Esophagus (tissue), 2 donors: ENCODE measurements around the gene PARD6B. TPM values are rescaled to one million over a fixed set of nuclear protein-coding genes. Genes with fewer than 3 reads are reported as not detected.
"Not testable (repeated sequence)": the region's sequence is repeated elsewhere in the genome, so short reads cannot be mapped to it uniquely, and the experiment has no call there.

ENCODE experiments used
- H3K27ac ChIP-seq, 2 donors: one replicate each; pipeline ENCODE4 v1.5.1; 2013; ENCODE audit warnings: low read depth in 2 of 2, mild to moderate bottlenecking in 2 of 2, inconsistent platforms in 1 of 2, low read length in 1 of 2, moderate library complexity in 1 of 2
- H3K27me3 ChIP-seq, 2 donors: one replicate each; pipeline ENCODE4 v1.6.1; 2013; ENCODE audit warnings: low read length in 2 of 2, control low read depth in 1 of 2, mild to moderate bottlenecking in 1 of 2; ENCODE audit not compliant: insufficient read depth in 2 of 2, control insufficient read depth in 1 of 2
- H3K36me3 ChIP-seq, 2 donors: one replicate each; pipeline ENCODE4 v1.6.1; 2013; ENCODE audit warnings: low read length in 1 of 2; ENCODE audit not compliant: control insufficient read depth in 2 of 2, insufficient read depth in 2 of 2
- H3K4me1 ChIP-seq, 2 donors: one replicate each; pipeline ENCODE4 v1.6.1; 2013; ENCODE audit warnings: low read length in 1 of 2; ENCODE audit not compliant: control insufficient read depth in 2 of 2, insufficient read depth in 2 of 2
- H3K4me3 ChIP-seq, 2 donors: one replicate each; pipeline ENCODE4 v1.5.1; 2013; ENCODE audit warnings: low read length in 2 of 2, mild to moderate bottlenecking in 2 of 2, low read depth in 1 of 2, moderate library complexity in 1 of 2
- H3K9me3 ChIP-seq, 2 donors: one replicate each; pipeline ENCODE4 v1.6.1; 2013; ENCODE audit warnings: mild to moderate bottlenecking in 2 of 2, low read depth in 1 of 2, low read length in 1 of 2, moderate library complexity in 1 of 2; ENCODE audit not compliant: control insufficient read depth in 2 of 2, insufficient read depth in 1 of 2
- WGBS, 2 donors: extraction: QIAGEN DNeasy Blood & Tissue Kit; methylation state at CpG; one replicate each; pipeline ENCODE4 v1.1.7; 2013; 5-methylcytosine and 5-hydroxymethylcytosine counted together
- polyA plus RNA-seq, 2 donors: library from polyadenylated mRNA; stranded (reverse); fragments of 200-250 nt; gene quantifications; one replicate each; pipeline ENCODE4 v1.2.3, GENCODE V29; 2013
- donor health status: healthy with polysubstance abuse.
- donor health status: Bipolar disorder and iron deficiency.

Gene PARD6B
- polyA plus RNA-seq, 2 donors: 1.6 to 6.5 TPM

DNA sequence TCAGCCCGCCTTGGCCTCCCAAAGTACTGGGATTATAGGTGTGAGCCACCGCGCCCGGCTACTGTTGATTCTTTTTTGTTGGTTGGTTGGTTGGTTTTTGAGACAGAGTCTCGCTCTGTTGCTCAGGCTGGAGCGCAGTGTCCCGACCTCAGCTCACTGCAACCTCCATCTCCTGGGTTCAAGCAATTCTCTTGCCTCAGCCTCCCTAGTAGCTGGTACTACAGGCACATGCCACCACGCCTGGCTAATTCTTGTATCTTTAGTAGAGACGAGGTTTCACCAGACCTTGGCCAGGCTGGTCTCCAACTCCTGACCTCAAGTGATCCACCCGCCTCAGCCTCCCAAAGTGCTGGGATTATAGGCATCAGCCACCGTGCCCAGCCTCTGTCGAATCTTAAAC is 17.0 kb upstream of the PARD6B start:
- H3K9me3 ChIP-seq: not testable (repeated sequence)

GRCh38 chr20:50715694-50716093 is 15.7 kb upstream of the PARD6B start:
- no peaks in the 10 kb centered on the region for H3K4me1 ChIP-seq
- no peaks in the 10 kb centered on the region for H3K27me3 ChIP-seq
- H3K4me3 ChIP-seq: no peak overlapping the region
- no peaks in the 10 kb centered on the region for H3K9me3 ChIP-seq
- H3K36me3 ChIP-seq: no peaks in the 10 kb centered on the region
- H3K27ac ChIP-seq: no peak overlapping the region
- 58 to 74% methylated on average over 3 of the region's 3 CpGs for WGBS, 2 donors

More for the DNA sequence above, 17.0 kb upstream of the PARD6B start:
- H3K4me1 ChIP-seq, H3K36me3 ChIP-seq, H3K4me3 ChIP-seq, H3K27me3 ChIP-seq, H3K27ac ChIP-seq: not testable (repeated sequence)
- 93% methylated on average over 12 of the region's 12 CpGs for WGBS, 2 donors

GRCh38 chr20:50716518-50716917 is 14.9 kb upstream of the PARD6B start:
- H3K4me3 ChIP-seq: no peak overlapping the region
- H3K27me3 ChIP-seq: no peaks in the 10 kb centered on the region
- WGBS, 2 donors: 50 to 67% methylated on average over 1 of the region's 1 CpG
- no peaks in the 10 kb centered on the region for H3K9me3 ChIP-seq
- H3K36me3 ChIP-seq: no peaks in the 10 kb centered on the region
- H3K27ac ChIP-seq: no peak overlapping the region
- no peaks in the 10 kb centered on the region for H3K4me1 ChIP-seq

- Histone ChIP-seq H3K27me3 (no peaks in the 10 kb centered on the region), H3K9me3 (no peaks in the 10 kb centered on the region), H3K36me3 (no peaks in the 10 kb centered on the region), H3K4me1 (no peaks in the 10 kb centered on the region), H3K4me3 (no peak overlapping the region), H3K27ac (no peak overlapping the region)
- WGBS, 2 donors: 72 to 81% methylated on average over 2 of the region's 2 CpGs
Measured at GRCh38 chr20:50717312-50717711, 14.1 kb upstream of the PARD6B start.

- Histone ChIP-seq H3K4me3 (no peak overlapping the region), H3K27me3 (no peaks in the 10 kb centered on the region), H3K27ac (no peak overlapping the region), H3K36me3 (no peaks in the 10 kb centered on the region), H3K4me1 (no peaks in the 10 kb centered on the region), H3K9me3 (no peaks in the 10 kb centered on the region)
- WGBS, 2 donors: 74% methylated on average over 13 of the region's 13 CpGs
Measured at GRCh38 chr20:50717974-50718761, 13.2 kb upstream of the PARD6B start.

GRCh38 chr20:50719328-50719727 is 12.1 kb upstream of the PARD6B start:
- Histone ChIP-seq H3K4me1 (no peaks in the 10 kb centered on the region), H3K27me3 (no peaks in the 10 kb centered on the region), H3K9me3 (no peaks in the 10 kb centered on the region), H3K4me3 (no peak overlapping the region), H3K36me3 (no peaks in the 10 kb centered on the region), H3K27ac (no peak overlapping the region)
- WGBS, 2 donors: 81 to 96% methylated on average over 4 of the region's 4 CpGs

- H3K27me3 ChIP-seq: no peaks in the 10 kb centered on the region
- no peaks in the 10 kb centered on the region for H3K36me3 ChIP-seq
- 88 to 90% methylated on average over 5 of the region's 5 CpGs for WGBS, 2 donors
- H3K4me1 ChIP-seq: peaks cover 0 to 4% of the 10 kb centered on the region in 2 donors
- H3K9me3 ChIP-seq: no peaks in the 10 kb centered on the region
- no peak overlapping the region for H3K27ac ChIP-seq
- no peak overlapping the region for H3K4me3 ChIP-seq
Measured at GRCh38 chr20:50720026-50720425, 11.4 kb upstream of the PARD6B start.

DNA sequence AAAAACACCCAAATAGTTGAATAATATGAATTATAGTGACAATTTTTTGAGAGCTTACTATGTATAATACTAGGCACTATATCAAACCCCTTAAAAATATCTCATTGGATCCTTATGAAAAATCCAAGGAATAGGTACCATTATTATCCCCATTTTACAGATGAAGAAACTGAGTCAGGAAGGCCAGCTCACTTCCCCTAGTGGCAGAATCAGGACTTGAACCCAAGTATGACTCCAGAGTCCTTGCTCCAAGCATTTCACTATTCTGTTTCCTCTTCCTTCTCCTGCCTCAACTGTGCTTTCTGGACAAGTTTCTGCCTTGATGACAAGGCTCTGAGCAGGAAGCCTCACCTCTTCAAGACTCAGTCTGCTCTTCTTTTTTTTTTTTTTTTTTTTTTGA is 10.8 kb upstream of the PARD6B start:
- no peak overlapping the region for H3K27ac ChIP-seq

DNA sequence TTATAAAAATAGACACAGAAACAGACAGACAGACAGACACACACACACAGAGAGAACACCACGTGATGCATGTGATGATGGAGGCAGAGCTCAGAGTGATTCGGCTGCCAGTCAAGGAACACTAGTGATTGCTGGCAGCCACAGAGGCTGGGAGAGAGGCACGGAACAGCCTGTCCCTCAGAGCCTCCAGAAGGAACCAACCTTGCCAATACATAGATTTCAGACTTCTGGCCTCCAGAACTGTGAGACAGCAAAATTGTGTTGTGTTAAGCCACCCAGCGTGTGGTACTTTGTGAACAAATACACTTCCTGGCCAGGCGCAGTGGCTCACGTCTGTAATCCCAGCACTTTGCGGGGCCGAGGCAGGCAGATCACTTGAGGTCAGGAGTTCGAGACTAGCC is 9.5 kb upstream of the PARD6B start:
- no peak overlapping the region for H3K27ac ChIP-seq
- peaks cover 0 to 4% of the 10 kb centered on the region in 2 donors for H3K4me1 ChIP-seq
- 70 to 75% methylated on average over 9 of the region's 9 CpGs for WGBS, 2 donors
- H3K36me3 ChIP-seq: no peaks in the 10 kb centered on the region
- H3K27me3 ChIP-seq: no peaks in the 10 kb centered on the region
- no peak overlapping the region for H3K4me3 ChIP-seq
- H3K9me3 ChIP-seq: no peaks in the 10 kb centered on the region

More for the DNA sequence above, 10.8 kb upstream of the PARD6B start:
- Histone ChIP-seq H3K27me3 (no peaks in the 10 kb centered on the region), H3K9me3 (no peaks in the 10 kb centered on the region), H3K4me3 (no peak overlapping the region), H3K36me3 (no peaks in the 10 kb centered on the region), H3K4me1 (peaks cover 0 to 4% of the 10 kb centered on the region in 2 donors)
